Measurements from ENCODE around the gene C5orf58. TPM values are rescaled to one million over a fixed set of nuclear protein-coding genes. Genes with fewer than 3 reads are reported as not detected.

The C5orf58 gene
- polyA plus RNA-seq, 3 donors: 0.11 to 0.15 TPM; not detected in 1

GRCh38 chr5:170252720-170253350 lies 20.1 kb downstream of the C5orf58 start:
- DNase-seq (ENCODE audit: low read depth in 3 of 3, low spot score in 2 of 3): no peak

DNA sequence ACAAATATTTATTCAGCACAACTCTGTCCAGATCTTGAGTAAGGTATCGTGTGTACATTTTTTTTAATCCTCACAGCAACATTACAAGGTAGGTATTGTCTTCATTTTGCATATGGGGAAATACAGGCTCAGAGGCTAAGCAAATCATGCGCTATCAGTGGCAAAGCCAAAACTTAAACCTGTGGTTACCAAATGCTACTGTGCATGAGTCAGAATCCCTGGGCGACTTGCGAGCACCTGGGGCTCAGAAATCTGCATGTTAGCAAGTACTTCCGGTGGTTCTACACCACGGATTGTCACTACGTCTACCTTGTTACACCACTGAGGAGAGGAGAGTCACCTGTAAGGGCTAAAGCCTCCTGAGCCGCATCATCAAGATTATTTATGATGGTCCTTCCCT lies 21.3 kb downstream of the C5orf58 start:
- no peak for DNase-seq (ENCODE audit: low read depth in 3 of 3, low spot score in 2 of 3)

GRCh38 chr5:170256571-170256970 lies 23.8 kb downstream of the C5orf58 start:
- DNase-seq (ENCODE audit: low read depth in 3 of 3, low spot score in 2 of 3): no peak

- DNase-seq (ENCODE audit: low read depth in 3 of 3, low spot score in 2 of 3): no peak
These were observed 24.6 kb downstream of the C5orf58 start for GRCh38 chr5:170257370-170257769.

GRCh38 chr5:170261528-170262043 lies 28.8 kb downstream of the C5orf58 start:
- DNase-seq (ENCODE audit: low read depth in 3 of 3, low spot score in 2 of 3): no peak

DNA sequence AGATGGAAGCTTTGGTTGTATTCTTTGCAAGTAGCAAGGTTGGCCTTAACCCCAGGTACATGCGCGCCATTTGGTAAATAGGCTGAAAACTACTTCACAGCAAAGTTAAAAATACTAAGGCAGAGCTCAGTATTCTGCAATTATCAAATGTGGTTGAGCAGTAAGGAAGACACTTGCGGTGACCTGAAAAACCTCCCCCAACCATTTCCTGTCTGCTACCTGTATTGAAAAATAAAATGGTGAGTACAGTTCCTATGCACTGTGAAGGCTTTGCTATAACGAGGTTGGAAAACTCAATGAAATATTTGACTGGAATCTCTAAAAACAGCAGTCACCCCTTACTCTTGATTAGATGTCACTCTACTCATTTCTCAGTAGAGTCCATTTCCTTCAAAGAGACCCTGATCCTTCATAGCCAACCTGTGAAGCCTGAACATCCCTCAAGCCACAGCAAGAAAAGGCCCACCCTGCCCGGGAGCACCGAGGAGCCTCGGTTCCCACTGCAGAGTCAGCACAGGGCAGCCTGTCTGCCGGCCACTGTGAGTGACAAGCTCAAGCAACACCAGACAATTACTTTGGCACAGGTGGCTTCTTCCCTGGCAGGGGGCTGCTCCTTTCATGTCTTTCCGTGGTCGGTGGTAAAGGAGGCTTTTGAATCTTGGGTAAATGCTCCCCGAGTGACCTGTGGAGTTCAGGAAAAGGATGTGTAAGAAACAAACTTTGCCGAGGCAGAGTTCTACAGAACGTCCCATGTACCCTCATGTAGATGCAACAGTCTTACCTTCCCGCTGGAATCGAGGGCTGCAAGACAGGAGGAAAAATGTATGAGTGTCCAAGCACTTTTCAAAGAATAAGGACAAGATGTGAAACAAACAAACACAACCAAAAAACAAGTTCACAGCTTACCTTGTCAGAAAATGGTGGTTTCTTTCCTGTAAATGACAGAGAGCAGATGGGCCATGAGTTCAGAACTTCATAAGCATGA lies 29.6 kb downstream of the C5orf58 start:
- no peak for DNase-seq (ENCODE audit: low read depth in 3 of 3, low spot score in 2 of 3)

DNA sequence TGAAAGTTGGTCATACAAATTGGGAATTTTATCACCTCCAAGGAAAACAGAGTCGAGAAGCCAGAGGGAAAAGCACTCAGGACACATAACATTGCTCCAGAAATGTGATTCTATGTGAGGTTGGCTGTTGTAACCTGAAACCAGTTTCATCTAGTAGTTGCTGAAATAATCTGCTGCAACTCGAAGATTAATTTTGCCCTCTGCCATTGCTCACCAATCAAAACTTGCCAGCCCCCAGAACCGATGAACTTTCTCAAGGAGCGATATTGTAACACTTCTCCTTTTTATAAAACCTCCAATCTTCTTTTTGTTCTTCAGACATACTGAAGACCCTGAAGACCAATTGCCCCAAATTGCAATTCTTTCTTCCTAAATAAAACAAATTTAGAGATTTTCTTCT lies 31.1 kb downstream of the C5orf58 start:
- no peak for DNase-seq (ENCODE audit: low read depth in 3 of 3, low spot score in 2 of 3)

- peak; percentile 56 to 65 (median 62) for DNase-seq (ENCODE audit: low read depth in 3 of 3, low spot score in 2 of 3)
These were observed 32.7 kb downstream of the C5orf58 start for GRCh38 chr5:170265522-170265921.

DNA sequence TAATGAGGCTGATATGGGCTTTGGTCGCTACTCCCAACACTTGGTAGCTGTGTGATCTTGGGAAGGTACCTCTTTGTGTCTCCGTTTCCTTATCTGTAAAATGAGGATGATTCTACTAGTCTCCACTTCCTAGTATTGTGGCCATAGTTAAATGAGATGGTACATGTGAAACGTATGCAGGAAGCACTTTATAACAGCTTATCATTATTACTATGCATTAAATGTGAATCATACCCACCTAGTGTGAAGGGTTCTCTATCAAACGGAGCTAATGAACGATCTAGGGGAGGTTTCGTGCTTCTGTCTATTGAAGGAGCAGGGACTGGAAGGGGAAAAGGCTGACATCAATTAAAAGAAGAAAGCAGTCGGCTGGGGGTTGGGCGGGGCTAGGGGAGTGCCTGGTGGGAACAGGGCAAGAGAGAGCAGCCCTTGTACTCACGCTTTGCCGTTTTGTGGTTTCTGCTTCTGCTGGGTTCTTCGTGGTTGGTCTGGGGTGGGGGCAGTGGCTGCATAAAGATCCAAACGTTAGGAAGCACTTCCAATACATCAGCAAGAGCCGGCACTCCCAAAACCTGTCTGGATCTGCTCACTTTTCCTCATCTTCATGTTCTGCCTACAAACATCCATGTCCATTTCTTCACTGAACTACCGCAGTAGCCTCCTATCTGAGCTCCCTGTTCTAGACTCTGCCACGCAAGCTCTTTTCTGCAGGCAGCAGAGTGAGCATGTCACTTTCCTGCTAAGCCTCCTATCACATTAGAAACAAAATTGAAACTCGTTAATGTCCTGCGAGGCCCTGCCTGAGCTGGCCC lies 34.0 kb downstream of the C5orf58 start:
- no peak for DNase-seq (ENCODE audit: low read depth in 3 of 3, low spot score in 2 of 3)

DNA sequence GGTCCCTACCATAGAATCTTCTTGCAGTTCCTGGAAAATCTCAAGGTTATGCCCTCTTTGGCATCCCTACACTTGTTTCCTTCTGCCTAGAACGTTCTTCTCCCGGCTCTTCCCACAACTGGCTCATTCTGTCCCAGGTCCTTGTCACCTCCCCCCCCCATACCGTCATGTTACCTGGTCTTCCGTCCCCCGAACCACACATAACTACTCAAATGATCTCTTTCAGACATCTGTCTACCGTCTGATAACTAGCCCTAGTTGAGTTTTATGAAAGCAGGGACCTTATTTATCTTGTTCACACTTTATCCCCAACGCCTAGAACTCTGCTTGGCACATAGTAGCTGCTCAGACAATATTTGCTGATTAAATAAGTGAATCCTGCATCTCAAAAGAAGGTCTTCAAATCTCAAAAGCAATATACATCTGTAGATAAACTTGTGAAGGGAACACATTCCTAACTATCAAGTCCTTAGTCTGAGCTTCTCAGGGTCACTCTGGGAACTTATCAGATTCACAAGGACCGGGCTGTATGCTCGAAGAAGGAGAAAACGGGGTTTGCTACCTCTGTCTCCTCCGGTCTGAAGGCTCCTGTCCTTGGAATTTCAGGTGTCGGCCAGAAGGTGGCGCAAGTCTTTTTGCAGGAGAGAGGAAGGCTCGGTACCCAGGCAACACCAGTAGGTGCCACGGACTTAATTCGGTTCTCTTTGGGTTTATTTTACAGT lies 34.8 kb downstream of the C5orf58 start:
- DNase-seq (ENCODE audit: low read depth in 3 of 3, low spot score in 2 of 3): peak in 2 of 3 donors; percentile 47 to 56

DNA sequence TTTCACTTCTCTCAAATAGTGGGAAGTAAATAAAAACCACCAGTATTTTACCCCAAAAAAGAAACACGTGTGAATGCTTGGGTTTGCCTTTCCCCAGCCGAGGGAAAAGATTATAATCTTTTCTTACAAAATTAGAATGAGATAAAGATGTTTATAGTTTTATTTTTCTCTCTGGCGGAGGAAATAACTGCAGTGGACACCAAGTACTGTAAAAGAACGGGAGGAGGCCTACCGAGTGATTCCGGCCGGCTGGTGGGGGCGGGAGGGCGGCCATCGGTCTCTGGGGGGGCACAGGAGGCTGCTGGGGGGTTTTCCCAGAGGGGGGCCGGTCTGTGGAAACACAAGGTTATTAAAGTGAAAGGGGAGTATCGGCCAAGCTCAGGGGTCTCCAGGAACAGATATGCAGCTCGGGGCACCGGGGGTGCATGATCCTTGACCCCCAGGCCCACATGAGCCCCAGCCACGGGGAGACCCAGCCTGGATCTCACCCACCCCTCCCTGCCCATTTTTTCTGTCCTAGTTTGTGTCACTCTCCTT lies 35.4 kb downstream of the C5orf58 start:
- DNase-seq (ENCODE audit: low read depth in 3 of 3, low spot score in 2 of 3): no peak

DNA sequence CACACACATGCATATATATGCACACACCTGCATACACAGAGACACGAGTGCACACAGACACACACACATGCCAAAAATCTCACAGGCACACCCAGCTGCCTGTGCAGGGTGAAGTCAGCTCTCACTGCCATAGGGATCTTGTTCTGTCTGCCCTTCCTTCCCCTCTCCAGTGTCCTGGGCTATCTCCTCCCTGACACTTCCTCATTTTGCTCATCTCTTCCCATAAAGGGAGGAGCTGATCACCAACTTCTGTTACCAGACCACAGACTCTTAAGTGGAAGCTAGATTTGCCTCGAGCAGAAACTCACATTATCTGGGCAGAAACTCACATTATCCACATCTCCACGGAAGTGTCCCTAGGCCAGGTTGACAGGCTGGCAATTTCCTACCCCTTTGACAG lies 36.1 kb downstream of the C5orf58 start:
- no peak for DNase-seq (ENCODE audit: low read depth in 3 of 3, low spot score in 2 of 3)

DNA sequence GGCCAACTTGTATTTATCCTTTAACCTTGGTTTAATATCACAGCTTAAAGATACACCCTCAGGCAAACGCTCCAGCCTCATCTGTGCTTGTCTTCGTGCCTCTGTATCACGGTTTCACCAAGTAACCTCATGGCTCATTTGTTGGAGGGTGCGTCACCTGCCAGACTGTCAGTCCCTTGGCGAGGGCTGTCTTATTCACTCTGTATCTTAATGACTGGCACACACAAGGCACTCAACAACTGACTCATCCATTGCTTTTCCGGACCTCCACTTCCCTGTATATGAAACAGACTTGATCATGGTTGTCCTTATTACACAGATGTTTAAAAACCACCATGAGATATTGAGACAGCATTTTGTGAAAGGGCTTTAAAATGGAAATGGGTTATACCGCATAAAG lies 36.8 kb downstream of the C5orf58 start:
- no peak for DNase-seq (ENCODE audit: low read depth in 3 of 3, low spot score in 2 of 3)

GRCh38 chr5:170270293-170271069 lies 37.7 kb downstream of the C5orf58 start:
- DNase-seq (ENCODE audit: low read depth in 3 of 3, low spot score in 2 of 3): no peak

GRCh38 chr5:170273968-170274710 lies 41.4 kb downstream of the C5orf58 start:
- DNase-seq (ENCODE audit: low read depth in 3 of 3, low spot score in 2 of 3): no peak

GRCh38 chr5:170275376-170275994 lies 42.7 kb downstream of the C5orf58 start:
- DNase-seq (ENCODE audit: low read depth in 3 of 3, low spot score in 2 of 3): no peak

GRCh38 chr5:170276140-170276539 lies 43.4 kb downstream of the C5orf58 start:
- DNase-seq (ENCODE audit: low read depth in 3 of 3, low spot score in 2 of 3): no peak

DNA sequence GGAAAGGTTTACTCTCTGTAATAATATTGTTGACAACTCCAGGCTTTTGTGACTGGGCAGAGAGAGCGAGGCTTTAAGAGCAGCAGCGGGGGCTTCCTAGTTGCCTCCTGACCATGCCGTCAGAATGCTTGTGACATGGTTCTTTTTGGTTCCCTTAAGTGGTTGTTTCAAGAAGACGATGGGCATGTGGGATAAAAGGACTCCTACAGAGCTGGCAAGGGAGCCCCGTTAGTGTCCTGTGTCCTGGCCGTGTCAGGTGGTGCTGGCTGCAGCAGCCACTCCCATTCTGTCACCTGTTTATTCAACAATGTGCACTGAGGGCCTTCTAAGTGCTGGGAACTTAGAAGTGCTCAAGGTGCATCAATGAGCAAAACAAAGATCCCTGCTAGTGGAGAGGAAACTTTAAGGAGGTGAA lies 45.1 kb downstream of the C5orf58 start:
- no peak for DNase-seq (ENCODE audit: low read depth in 3 of 3, low spot score in 2 of 3)

All from right renal cortex interstitium (tissue), 3 donors.